ENCODE results near the gene GSK3A. TPM values are rescaled to one million over a fixed set of nuclear protein-coding genes. Genes with fewer than 3 reads are reported as not detected.
A peak's percentile ranks its signal among the peaks of the same experiment; 100 is the strongest.

Gene GSK3A
- polyA plus RNA-seq, 3 donors: 70.3 to 85.9 (median 84.1) TPM

- no peak for DNase-seq
Measured at GRCh38 chr19:42232435-42232834, 10.0 kb downstream of the GSK3A start.

GRCh38 chr19:42230571-42230970 lies 11.8 kb downstream of the GSK3A start:
- DNase-seq: no peak

- no peak for DNase-seq
Measured at GRCh38 chr19:42229855-42230351, 12.5 kb downstream of the GSK3A start.

GRCh38 chr19:42229301-42229854 lies 13.0 kb downstream of the GSK3A start:
- DNase-seq: no peak

- no peak for DNase-seq
Measured at GRCh38 chr19:42228641-42229040, 13.8 kb downstream of the GSK3A start.

- no peak for DNase-seq
Measured at GRCh38 chr19:42226886-42227285, 15.5 kb downstream of the GSK3A start.

- DNase-seq: no peak
Measured at GRCh38 chr19:42225718-42226292, 16.6 kb downstream of the GSK3A start.

GRCh38 chr19:42224940-42225717 lies 17.3 kb downstream of the GSK3A start:
- no peak for DNase-seq

GRCh38 chr19:42220751-42221097 lies 21.7 kb downstream of the GSK3A start:
- DNase-seq: no peak

GRCh38 chr19:42219812-42220750 lies 22.3 kb downstream of the GSK3A start, which contains the start of gene ZNF526:
ZNF526 (plus strand) TSS chr19:42220312; CDS start chr19:42224404, 4,092 bp downstream.
- DNase-seq: peak; percentile 98

GRCh38 chr19:42217520-42218437 lies 24.6 kb downstream of the GSK3A start, which contains the start of gene DEDD2:
DEDD2 (minus strand) TSS chr19:42217677; CDS start chr19:42217007, 670 bp downstream.
- DNase-seq: peak; percentile 95

- DNase-seq: no peak
Measured at GRCh38 chr19:42216653-42217519, 25.5 kb downstream of the GSK3A start.

GRCh38 chr19:42214810-42215485 lies 27.5 kb downstream of the GSK3A start:
- no peak for DNase-seq

GRCh38 chr19:42212886-42213285 lies 29.5 kb downstream of the GSK3A start:
- DNase-seq: no peak

GRCh38 chr19:42208612-42209011 lies 33.8 kb downstream of the GSK3A start:
- DNase-seq: no peak

- no peak for DNase-seq
Measured at GRCh38 chr19:42207767-42208271, 34.6 kb downstream of the GSK3A start.

- DNase-seq: no peak
Measured at GRCh38 chr19:42206871-42207755, 35.3 kb downstream of the GSK3A start.

GRCh38 chr19:42204664-42205063 lies 37.7 kb downstream of the GSK3A start:
- DNase-seq: no peak

All from renal pelvis (tissue), 4 donors.